Measurements from ENCODE around the gene PTPRS. TPM values are rescaled to one million over a fixed set of nuclear protein-coding genes. Genes with fewer than 3 reads are reported as not detected.

Gene PTPRS
- total and polyA plus RNA-seq, 2 donors (not counting 3 experiments of a cell fraction or from before 2014, with no cell fraction given): 10.1 to 16.1 TPM

GRCh38 chr19:5313307-5313706 lies 27.3 kb downstream of the PTPRS start:
- POLR2A ChIA-PET: no interaction called here
- no peak for FAIRE-seq

GRCh38 chr19:5312058-5312457 lies 28.6 kb downstream of the PTPRS start:
- no peaks in the 10 kb centered on the region for H3K79me2 ChIP-seq (ENCODE audit: control insufficient read depth, insufficient read depth, low read length)
- FAIRE-seq (no peak), DNase-seq (ENCODE audit: low read depth, low spot score) (no peak)
- no peak overlapping the region for H3K4me2 ChIP-seq (ENCODE audit: insufficient read depth, low read length)
- POLR2A ChIA-PET: no interaction called here
- no peak overlapping the region for H3K4me3 ChIP-seq (replicated peaks in 1 of 3; ENCODE audit: insufficient read depth in 1 of 3, low read depth in 1 of 3, low read length in 3 of 3)
- no peak overlapping the region for H3K27ac ChIP-seq (ENCODE audit: insufficient read depth, low read depth, low read length)
- H3K36me3 ChIP-seq (ENCODE audit: control insufficient read depth in 2 of 2, extremely low read depth in 1 of 2, insufficient read depth in 2 of 2, low read length in 2 of 2): no peaks in the 10 kb centered on the region
- H3K27me3 ChIP-seq (ENCODE audit: control insufficient read depth in 2 of 2, insufficient read depth in 2 of 2, low read length in 2 of 2): no peaks in the 10 kb centered on the region
- TF ChIP-seq POLR2A (IDR thresholded peaks at IDR 0.05; ENCODE audit: low read depth, low read length): no peak
- no peak for TF ChIP-seq JUN (IDR thresholded peaks at IDR 0.05; ENCODE audit: borderline replicate concordance, insufficient read depth, insufficient read length, low read depth)
- no peak for TF ChIP-seq MAX (IDR thresholded peaks at IDR 0.05; ENCODE audit: insufficient read depth, insufficient read length)
- H3K9ac ChIP-seq (replicated peaks; ENCODE audit: extremely low read depth, insufficient read depth, low read length): no peak overlapping the region
- H3K9me1 ChIP-seq (replicated peaks; ENCODE audit: control insufficient read depth, extremely low read depth, insufficient read depth, low read length): no peaks in the 10 kb centered on the region
- H3K9me3 ChIP-seq (replicated peaks; ENCODE audit: control insufficient read depth, insufficient read depth, low read length): no peaks in the 10 kb centered on the region
- H3K4me1 ChIP-seq (ENCODE audit: control insufficient read depth, extremely low read depth, insufficient read depth, low read length): no peaks in the 10 kb centered on the region
- intact Hi-C loops (cut with micrococcal nuclease) (no loop called here), dilution Hi-C loops (cut with MboI; ENCODE audit: extremely low pct_ligation_motif_present, low sequenced_read_pairs) (no loop called here)
- CTCF ChIA-PET: no interaction called here
- H2AFZ ChIP-seq (ENCODE audit: low read depth, low read length): no peak overlapping the region
- no TSS peak for BruUV-seq (replicated peaks)
- no peaks in the 10 kb centered on the region for H4K20me1 ChIP-seq (replicated peaks; ENCODE audit: control insufficient read depth, extremely low read depth, insufficient read depth, low read length)

More at GRCh38 chr19:5313307-5313706, 27.3 kb downstream of the PTPRS start:
- H3K9ac ChIP-seq (replicated peaks; ENCODE audit: extremely low read depth, insufficient read depth, low read length): no peak overlapping the region
- CTCF ChIA-PET: no interaction called here
- peak; percentile 11 for DNase-seq (ENCODE audit: low read depth, low spot score)
- no peak overlapping the region for H3K4me2 ChIP-seq (ENCODE audit: insufficient read depth, low read length)
- no peak overlapping the region for H3K4me3 ChIP-seq (replicated peaks in 1 of 3; ENCODE audit: insufficient read depth in 1 of 3, low read depth in 1 of 3, low read length in 3 of 3)
- no peaks in the 10 kb centered on the region for H3K27me3 ChIP-seq (ENCODE audit: control insufficient read depth in 2 of 2, insufficient read depth in 2 of 2, low read length in 2 of 2)
- intact Hi-C loops (cut with micrococcal nuclease) (no loop called here), dilution Hi-C loops (cut with MboI; ENCODE audit: extremely low pct_ligation_motif_present, low sequenced_read_pairs) (no loop called here)
- TF ChIP-seq MAX (IDR thresholded peaks at IDR 0.05; ENCODE audit: insufficient read depth, insufficient read length): no peak
- TF ChIP-seq, protein P1, sequence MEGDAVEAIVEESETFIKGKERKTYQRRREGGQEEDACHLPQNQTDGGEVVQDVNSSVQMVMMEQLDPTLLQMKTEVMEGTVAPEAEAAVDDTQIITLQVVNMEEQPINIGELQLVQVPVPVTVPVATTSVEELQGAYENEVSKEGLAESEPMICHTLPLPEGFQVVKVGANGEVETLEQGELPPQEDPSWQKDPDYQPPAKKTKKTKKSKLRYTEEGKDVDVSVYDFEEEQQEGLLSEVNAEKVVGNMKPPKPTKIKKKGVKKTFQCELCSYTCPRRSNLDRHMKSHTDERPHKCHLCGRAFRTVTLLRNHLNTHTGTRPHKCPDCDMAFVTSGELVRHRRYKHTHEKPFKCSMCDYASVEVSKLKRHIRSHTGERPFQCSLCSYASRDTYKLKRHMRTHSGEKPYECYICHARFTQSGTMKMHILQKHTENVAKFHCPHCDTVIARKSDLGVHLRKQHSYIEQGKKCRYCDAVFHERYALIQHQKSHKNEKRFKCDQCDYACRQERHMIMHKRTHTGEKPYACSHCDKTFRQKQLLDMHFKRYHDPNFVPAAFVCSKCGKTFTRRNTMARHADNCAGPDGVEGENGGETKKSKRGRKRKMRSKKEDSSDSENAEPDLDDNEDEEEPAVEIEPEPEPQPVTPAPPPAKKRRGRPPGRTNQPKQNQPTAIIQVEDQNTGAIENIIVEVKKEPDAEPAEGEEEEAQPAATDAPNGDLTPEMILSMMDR (IDR thresholded peaks at IDR 0.05; ENCODE audit: extremely low read depth in 1 of 2, insufficient read depth in 1 of 2, low read depth in 1 of 2, low read length in 2 of 2): no peak
- H3K4me1 ChIP-seq (ENCODE audit: control insufficient read depth, extremely low read depth, insufficient read depth, low read length): no peaks in the 10 kb centered on the region
- no peaks in the 10 kb centered on the region for H3K36me3 ChIP-seq (ENCODE audit: control insufficient read depth in 2 of 2, extremely low read depth in 1 of 2, insufficient read depth in 2 of 2, low read length in 2 of 2)
- no peaks in the 10 kb centered on the region for H3K9me3 ChIP-seq (replicated peaks; ENCODE audit: control insufficient read depth, insufficient read depth, low read length)
- H3K27ac ChIP-seq (ENCODE audit: insufficient read depth, low read depth, low read length): no peak overlapping the region
- BruUV-seq (replicated peaks): no TSS peak
- no peaks in the 10 kb centered on the region for H3K79me2 ChIP-seq (ENCODE audit: control insufficient read depth, insufficient read depth, low read length)
- no peaks in the 10 kb centered on the region for H3K9me1 ChIP-seq (replicated peaks; ENCODE audit: control insufficient read depth, extremely low read depth, insufficient read depth, low read length)
- H2AFZ ChIP-seq (ENCODE audit: low read depth, low read length): no peak overlapping the region
- H4K20me1 ChIP-seq (replicated peaks; ENCODE audit: control insufficient read depth, extremely low read depth, insufficient read depth, low read length): no peaks in the 10 kb centered on the region

Measured in endothelial cell of umbilical vein (primary cell).